HG03097 (cell line): ENCODE data around the gene RPRD1B.
A peak's percentile ranks its signal among the peaks of the same experiment; 100 is the strongest.
"Not testable (repeated sequence)": the region's sequence is repeated elsewhere in the genome, so short reads cannot be mapped to it uniquely, and the experiment has no call there.

Experiments used
- ATAC-seq: cut with Tn5 transposase; IDR thresholded peaks from one replicate; pipeline ENCODE4 v1.9.1; 2021; ENCODE audit not compliant: unreplicated experiment, low FRiP score

RPRD1B gene

DNA sequence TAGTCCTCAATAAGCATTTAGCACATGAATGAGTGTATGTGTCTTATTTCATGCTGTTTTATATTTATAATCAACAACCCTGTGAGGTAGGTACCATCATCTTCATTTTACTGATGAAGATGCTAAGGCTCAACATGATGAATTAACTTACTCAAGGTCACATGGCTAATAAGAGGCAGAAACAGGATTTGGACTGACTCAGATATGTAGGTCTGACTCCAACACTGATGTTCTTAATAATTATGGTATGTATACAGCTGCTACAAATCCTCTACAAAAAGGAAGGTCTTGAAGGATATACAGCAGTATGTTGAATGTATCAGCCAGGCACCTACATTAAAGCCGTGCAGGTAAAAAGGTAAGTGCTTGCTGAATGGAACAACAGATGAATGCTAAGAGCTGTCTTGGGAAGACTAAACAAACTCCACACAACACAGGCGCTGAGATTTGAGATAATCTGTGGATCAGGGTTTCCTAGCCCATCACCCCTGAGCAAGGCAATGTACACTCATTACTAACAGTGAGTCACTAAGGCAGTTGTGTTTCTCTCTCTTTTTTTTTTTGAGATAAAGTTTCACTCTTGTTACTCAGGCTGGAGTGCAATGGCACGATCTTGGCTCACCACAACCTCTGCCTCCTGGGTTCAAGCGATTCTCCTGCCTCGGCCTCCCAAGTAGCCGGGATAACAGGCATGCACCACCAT lies 32.2 kb upstream of the RPRD1B start:
- no peak for ATAC-seq

DNA sequence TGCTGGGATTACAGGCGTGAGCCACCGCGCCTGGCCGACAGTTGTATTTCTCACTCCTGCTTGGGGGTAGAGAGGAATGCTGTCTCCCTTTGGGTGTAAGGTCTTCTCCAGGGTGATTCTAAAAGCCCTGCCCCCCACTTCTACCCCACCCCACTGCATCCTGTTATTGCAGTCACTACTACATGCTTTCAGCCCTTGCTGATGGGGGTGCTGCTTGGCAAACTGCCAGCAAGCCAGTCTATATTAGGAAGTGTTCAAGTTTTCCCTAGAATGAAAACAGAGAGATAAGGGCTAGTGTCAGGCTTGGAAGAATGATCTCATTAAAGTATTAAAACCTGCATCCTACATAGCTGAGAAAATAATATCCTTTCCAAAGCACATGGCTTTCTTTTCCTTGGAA lies 31.6 kb upstream of the RPRD1B start:
- no peak for ATAC-seq

DNA sequence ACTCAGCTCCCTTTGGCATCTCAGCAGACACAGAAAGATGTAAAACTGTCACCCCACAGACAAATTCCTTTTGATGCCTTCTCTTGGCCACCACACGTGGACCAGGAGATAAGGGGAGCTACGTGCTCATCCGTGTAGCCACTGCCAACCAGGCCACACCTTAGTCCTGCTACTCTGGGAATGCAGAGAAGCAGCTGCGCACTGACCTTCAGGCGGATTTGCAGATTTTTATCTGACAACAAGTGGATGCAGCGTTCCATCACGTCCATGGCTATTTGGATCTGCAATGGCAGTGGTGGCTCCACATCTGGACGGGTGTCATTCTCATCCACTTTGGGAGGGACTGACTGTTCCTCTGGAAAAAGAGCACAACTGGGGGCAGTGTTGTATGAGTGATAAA lies 31.1 kb upstream of the RPRD1B start:
- ATAC-seq, result no peak

DNA sequence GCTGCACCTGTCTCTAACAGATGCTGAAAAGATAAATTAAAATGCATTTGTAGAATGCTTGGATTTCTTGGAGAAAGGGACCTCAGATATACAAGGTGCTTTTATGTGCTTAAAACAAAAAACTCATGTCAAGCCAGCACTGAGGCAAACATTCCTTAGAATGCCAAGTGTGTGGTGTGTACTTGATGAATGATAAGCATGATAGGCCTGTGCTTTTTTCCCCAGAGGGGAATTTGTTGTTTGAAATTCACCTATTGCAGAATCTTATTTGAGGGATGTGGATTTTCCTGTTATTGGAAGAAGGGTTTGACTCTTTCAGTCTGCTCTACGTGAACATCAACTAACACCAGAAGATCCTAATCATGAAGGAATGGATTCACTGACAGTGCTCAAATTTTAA lies 29.1 kb upstream of the RPRD1B start:
- ATAC-seq, result no peak

DNA sequence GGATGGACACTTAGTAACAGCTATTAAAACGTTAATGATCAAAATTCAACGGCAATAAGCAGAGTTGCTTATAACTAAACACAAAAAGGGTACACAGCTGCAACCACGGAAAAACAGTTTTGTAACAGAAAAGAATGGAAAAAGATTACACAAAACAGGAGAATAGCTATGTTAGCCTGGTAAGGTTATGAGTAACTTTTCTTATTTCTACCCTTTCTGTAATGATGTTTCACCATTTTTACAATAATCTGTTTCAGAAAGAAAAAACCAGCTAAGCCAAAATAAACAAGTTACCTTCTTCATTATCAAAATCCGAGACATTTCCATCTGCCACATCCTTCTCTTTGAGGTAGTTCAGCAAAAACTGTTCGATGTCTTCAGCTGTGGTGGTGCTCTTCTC lies 27.6 kb upstream of the RPRD1B start:
- no peak for ATAC-seq

DNA sequence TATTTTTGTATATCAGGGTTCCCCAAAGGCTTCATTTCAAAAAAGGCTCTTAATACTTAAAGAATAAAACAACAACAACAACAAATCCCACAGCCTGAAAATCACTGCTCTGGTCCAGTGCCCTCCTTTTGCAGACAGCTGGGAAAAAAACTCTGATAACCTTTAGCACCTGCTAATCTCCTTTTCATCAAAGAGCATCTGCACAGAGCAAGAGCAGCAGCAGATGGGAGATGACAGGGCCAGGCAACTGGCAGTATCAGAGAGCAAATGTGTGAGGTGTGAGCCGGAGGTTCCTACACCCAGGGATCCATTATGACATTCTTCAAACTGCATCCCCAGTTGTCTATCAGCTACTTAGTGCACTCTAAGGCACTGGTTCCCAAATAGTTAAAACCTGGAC lies 26.0 kb upstream of the RPRD1B start:
- no peak for ATAC-seq

DNA sequence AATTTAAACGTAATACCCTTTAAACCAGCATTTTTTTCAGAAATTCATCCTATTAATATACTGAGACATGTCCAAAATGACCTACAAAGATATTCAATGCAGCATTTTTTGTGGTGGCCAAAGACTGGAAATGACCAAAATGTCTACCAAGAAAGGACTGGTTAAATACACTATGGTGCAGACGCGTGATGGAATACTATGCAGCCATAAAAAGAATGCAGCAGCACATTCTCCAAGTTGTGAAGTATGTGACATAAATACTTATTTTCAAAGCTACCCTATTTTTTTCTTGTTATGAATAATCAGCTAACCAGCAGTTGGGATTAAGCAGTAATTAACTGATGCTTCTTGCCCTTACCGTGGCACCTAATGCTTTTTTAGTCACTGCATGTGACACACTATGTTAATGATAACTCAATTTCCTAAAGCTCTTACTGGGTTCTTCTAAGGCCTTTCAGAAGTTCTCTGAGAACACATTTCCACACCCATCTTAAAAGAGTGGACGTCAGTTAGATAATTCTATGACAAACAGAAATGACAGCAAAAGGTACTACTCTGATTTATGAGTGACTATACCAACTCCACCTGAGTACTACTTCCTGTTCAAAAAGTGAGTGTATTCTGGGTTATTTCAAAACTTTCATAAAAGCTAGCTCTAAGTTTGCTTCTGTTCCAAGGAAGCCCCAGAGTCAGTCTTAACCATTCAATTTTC lies 25.2 kb upstream of the RPRD1B start:
- ATAC-seq, result no peak

DNA sequence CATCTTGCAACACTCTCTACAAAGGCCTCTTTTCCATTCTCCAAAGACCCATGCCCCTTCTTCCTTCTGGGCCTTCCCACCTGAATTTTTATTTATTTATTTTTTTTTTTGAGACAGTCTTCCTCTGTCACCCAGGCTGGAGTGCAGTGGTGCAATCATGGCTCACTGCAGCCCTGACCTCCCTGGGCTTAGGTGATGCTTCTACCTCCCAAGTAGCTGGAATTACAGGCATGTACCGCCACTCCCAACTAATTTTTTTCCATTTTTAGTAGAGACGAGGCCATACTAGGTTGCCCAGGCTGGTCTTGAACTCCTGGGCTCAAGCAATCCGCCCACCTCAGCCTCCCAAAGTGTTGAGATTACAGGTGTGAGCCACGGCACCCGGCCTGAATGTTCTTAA lies 24.1 kb upstream of the RPRD1B start:
- not testable (repeated sequence) for ATAC-seq

DNA sequence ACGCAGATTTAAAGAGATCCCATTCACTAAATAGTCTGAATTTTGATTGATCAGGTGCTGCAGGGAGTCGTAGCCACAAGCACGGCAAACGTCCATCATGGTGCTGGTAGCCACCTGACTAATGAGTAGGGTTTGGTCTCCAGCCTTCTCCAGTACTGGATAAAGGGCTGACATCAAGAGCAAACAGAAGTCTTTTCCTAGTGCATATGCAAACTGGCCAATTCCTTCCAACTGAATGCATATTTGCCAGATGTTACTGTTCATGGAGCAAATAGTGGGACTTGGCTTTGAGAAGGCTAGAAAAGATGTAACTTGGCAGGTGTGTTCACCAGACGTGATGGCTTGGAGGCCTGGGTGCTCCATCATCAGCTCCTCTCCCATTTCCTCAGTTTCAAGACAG lies 21.9 kb upstream of the RPRD1B start:
- no peak for ATAC-seq

DNA sequence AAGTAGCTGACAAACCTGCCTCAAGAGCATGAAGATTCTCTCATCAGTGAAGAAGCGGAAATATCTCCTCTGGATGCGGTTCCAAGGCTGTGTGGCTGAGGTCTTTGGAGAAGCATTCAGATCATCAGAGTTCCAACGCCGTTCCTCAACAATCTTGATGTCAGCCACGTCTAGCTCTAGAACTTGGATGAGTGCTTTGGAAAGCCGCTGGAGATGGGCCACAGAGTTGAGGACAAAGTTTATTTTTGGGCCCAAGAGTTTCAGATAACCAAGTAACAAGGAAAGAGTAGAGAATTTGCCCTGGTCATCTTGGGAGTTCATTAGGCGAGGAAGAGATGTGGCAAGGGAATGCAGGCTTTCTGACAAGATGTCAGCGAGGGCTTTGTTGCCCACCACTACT lies 21.2 kb upstream of the RPRD1B start:
- no peak for ATAC-seq

DNA sequence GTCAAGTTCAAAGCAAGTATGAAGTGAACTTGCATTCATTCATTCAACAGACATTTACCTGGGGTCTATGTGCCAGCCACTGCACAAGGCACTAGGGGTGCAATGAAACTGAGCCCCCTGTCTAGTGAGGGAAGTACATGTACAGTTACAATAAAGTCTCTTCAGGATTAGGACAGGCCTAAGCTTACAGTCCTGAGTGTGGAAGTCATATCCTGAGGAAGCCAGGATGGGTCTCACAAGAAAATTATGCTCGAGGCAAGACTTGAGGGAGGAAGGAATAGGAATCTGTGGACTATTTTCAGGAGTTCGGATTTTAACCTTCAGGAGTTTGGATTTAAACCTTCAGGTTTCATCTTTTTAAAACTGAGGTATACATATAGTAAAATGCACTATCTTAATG lies 19.7 kb upstream of the RPRD1B start:
- no peak for ATAC-seq

DNA sequence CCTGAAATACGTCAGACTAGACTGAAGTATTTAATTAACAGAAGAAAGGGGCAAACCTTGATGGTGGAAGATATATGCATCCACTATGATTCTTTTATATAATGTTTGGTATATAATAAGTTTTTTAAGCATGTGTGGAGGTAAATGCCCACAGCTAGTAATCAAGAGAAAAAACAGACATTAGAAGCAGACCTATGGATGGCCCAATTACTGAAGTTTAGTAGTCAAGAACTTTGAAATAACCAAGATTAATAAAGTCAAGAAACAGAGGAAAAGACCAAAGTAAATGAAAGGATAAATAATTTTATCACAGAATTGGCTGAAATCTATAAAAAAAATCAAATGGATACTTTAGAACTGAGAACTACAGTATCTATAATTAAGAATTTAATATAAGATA lies 15.6 kb upstream of the RPRD1B start:
- no peak for ATAC-seq

DNA sequence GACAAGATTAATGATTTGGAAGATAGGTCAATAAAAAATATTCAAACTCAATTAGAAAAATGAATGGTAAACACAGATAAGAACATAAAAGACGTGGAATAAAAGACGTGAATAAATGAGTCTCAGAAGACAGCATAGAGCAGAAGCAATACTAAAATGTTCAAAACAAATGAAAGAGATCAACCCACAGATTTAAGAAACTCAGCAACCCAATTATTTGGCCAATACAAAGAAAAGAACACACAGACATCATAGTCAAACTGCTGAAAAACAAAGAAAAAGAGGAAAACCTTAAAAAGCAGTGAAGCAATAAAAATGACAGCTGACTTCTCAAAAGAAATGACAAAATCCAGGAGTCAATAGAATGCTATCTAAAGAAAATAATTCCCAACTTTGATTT lies 15.2 kb upstream of the RPRD1B start:
- ATAC-seq, result no peak

DNA sequence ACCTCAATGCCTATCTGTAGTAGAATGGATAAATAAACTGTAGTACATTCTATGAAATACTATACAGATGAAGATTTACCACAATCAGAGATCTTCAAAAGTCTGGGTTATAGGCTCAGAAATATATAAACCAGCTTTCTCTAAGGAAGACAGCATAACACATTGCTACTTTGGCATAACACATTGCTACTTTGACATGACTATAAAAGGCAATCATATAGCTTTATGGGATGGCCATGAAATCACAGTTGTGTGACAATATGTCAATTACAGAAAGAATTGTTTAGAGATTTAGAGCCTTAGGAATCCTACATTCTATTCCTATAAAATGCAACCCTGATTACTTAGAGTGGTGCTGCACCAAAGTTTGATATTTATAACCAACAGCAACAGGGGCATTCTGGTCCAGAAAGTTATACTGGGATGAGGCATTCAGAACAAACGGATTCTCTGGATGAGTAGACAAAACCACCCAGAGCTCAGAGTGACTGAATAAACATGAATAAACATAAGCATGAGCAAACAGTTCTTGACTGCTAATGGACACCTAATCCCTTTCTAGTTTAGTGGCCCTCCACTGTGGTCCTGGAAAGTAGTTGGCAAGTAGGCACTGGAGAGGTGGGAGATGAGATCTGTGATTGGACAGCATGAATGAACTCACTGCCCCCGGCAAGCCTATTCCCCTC lies 12.3 kb upstream of the RPRD1B start:
- ATAC-seq, result no peak

DNA sequence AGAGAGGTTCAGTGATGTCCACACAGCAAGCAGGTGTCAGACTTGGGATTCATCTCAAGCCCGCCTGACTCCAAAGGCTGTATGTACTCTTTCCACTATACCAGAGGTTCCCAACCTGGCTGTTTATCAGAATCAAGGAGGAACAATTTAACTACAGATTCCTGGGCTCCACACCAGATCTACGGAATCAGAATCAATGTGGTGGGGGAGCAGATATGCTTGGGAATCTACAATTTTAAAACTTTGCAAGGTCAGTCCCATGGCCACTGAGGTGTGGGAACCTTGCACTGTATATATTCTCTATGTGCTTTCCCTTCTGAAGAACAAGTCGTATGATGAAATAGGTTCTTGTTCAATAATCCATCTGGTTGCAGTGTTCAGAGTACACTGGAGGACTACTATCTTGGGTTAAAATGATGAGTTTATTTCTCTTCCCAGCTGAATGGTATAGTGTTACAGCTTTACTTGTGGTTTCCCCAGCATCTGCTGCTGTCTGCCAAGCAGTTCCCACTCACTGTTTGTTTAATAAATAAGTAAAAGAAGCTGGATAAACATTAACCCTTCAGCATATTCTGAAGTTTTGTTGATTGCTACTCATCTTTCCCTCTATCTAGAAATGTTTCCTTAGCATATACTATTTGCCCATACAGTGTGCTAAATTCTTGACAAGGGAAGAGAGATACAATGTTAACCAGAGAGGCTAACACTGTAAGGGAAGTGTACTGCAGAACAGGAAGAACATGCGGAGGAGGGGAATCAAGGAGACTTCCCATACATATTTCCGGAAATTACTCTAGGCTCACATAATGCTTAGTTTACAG lies 10.2 kb upstream of the RPRD1B start:
- no peak for ATAC-seq

DNA sequence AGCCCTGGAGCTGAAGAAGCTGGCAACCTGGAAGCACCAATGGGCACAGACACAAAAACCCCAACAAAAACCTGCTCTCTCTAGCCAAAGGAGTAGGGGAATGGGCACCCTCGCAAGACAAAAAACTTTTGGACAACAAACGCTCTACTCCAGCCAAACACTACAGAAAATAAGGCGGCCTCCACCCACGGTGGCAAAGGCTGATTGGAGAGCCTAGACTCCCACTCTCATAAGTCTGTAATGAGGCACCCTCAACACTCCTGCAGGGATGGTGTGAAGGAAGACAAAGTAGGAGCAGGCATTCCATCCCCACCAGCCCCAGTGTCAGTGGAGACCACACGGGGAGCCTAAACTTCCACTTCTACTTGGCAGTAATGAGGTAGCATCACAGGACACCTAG lies 9.1 kb upstream of the RPRD1B start:
- ATAC-seq, result no peak

DNA sequence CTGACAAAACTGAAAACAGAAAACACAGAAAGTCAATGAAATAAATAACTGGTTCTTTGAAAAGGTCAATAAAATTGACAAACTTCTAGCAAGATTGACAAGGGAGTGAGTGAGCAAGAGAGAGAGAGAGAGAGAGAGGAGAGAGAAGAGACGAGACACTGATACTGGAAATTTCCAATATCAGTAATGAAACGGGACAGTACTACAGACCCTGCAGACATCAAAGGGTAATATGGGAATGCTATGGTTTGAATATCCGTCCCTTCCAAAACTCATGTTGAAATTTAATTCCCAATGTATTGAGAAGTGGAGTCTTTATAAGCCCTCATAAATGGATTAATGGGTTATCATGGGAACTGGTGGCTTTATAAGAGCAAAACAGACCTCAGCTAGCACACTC lies 4.1 kb upstream of the RPRD1B start:
- no peak for ATAC-seq

DNA sequence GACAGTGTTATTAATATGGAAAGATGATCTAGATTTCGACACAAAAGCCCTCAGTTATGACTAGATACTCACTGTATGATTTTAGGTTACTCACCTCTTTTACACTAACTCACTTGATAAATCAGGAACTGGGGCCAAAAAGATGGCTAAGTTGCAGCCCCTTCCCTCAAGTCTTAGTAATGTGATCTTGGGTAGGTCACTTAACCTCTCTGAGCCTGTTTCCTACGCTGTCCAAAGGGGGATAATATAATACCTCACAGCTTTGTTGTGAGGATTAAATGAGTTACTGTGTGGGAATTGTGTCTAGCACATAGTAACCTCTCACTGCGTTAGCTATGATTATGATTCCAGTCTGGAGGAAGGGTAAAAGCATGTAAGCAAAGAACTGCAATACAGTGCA lies 1.6 kb upstream of the RPRD1B start:
- no peak for ATAC-seq

DNA sequence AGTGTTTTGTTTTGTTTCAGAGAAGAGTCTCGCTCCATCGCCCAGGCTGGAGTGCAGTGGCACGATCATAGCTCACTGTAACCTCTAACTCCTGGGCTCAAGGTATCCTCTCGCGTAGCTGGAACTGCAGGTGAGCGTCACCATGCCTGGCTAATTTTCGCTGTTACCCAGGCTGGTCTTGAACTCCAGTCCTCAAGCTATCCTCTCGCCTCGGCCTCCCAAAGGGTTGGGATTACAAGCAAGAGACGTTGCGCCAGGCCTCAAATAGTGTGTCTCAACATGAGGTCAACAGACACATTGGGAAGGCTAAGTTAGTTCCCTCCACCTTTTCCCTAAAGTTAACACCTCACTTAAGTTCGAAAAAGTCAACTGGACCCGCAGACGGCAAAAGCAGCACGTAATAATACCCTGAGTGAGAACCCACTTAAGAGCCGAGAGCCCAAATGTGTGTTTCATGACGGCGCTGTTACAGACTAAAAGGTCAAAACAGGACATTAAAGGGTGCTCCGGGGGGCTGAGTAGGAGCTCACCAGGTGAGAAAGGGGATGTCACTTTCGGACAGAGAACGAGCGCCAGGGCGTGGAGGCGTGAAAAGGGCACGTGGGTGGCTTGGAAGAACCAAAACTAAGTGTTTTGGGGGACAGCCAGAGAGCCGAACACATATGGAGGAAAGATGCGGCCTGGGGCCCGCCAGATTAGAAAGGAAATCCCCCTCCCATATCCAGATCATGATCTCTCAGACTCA lies 789 bp upstream of the RPRD1B start:
- peak; percentile 31 for ATAC-seq

DNA sequence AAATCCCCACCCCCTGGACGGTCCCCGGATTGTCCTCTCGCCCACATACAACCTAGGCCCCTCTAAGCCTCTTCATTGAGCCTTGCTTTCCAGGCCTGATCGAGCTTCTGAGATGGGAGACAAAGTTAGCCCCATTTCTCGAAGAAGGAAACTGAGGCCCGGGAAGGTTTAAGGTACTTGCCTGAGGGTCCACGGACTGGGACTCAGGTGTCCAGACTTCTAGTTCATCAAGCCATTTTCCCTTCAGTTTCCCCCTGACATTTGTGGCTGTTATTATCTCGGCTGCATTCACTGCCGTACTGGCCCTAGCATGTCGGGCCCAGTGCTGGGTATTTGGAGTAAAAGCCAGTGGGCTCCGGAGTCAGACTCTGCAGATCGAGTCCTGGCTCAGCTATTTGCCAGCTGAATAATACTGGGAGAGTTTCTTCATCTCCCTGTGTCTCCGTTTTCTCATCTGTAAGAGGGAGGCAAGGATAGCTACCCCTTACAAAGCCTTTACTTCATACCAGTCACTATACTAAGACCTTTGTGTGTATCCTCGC lies 633 bp downstream of the RPRD1B start:
- no peak for ATAC-seq
